ENCODE data around the gene ANKS1B.
"Not testable (repeated sequence)": the region's sequence is repeated elsewhere in the genome, so short reads cannot be mapped to it uniquely, and the experiment has no call there.

Gene ANKS1B

DNA sequence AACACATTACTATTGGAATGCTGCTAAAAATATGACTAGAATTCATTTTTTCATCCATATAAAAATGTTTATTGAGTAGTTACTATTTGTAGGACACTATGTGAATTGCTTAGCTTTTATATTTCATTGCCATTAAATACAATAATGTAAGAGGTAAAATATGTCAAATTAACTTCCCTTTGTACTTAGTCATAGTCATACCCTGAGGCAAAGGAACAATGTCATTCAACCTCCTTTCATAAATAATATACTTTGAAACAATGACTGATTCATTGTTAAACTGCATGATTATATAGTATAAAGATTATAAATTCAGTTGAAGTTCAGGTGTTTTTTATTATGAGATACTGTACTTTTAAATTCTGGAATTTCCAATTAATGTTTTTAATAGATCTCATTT lies 232.0 kb downstream of the ANKS1B start:
- no peak for DNase-seq

DNA sequence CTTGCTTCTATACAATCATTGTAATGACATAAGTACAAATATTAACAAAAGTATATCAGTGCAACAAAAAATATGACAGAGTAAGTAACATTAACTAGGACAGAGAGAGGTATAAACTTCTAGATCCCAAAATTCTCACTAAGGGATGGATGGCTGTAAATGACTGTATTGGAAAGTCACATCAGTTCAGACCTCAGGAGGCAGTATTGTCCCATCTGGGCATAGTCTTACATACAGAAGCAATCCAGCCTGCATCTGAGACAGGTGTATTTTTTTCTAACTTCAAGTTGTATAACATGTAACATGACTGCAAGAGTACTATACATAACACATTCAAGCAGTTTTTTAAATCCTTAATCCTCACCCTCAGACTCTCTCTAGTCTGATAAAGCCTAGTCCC lies 238.2 kb downstream of the ANKS1B start:
- no peak for DNase-seq

GRCh38 chr12:99745895-99746294 lies 238.8 kb downstream of the ANKS1B start:
- DNase-seq: no peak

DNA sequence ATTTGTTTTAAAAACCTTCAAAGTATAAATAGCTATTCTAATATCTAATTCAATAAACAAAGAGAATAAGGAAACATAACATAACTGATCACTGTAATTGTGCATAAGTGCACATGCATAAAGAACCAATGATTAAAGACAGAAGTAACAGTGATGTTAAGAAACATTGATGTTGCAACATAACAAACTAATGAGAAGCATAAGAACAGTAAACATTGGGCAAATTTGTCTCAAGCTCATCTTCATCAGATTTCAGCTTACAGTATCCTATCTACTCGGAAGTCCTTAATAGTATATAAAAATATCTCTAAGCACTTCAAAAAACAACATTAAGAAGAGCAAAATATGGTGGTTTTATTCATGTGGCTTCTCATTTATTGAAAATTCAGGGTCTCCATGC lies 239.6 kb downstream of the ANKS1B start:
- no peak for DNase-seq

GRCh38 chr12:99736760-99737269 lies 247.9 kb downstream of the ANKS1B start:
- no peak for DNase-seq

DNA sequence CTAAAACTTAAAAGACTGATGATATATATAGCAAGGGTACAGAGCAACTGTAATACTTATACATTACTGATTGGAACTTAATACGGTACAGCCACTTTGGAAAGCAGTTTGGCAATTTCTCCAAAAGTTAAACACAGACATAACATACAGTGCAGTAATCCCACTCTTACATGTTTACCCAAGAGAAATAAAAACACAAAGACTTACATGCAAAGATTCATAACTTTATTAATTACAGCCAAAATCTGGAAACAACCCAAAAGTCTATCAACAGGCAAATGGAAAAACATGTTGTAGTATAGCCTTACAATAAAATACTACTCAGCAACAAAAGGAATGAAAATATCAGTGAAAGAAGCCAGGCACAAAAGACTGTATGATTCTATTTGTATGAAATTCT lies 252.6 kb downstream of the ANKS1B start:
- no peak for DNase-seq

- no peak for DNase-seq
Measured at GRCh38 chr12:99722690-99723486, 261.8 kb downstream of the ANKS1B start.

DNA sequence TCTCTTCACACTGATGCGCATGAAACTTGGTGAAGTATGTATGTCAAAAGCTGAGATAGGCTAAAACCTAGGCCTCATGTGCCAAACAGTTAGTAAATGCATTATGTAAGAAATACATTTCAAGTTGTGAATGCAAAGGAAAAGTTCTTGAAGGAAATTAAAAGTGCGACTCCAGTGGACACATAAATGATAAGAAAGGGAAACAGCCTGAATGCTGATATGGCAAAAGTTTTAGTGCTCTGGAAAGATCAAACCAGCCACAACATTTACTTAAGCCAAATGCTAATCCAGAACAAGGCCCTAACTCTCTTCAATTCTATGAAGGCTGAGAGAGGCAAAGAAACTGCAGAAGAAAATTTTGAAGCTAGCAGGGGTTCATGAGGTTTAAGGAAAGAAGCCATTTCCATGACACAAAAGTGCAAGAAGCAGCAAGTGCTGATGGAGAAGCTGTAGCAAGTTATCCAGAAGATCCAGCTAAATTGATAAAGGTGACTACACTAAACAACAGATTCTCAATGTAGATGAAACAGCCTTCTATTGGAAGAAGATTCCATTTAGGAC lies 262.9 kb downstream of the ANKS1B start:
- no peak for DNase-seq

DNA sequence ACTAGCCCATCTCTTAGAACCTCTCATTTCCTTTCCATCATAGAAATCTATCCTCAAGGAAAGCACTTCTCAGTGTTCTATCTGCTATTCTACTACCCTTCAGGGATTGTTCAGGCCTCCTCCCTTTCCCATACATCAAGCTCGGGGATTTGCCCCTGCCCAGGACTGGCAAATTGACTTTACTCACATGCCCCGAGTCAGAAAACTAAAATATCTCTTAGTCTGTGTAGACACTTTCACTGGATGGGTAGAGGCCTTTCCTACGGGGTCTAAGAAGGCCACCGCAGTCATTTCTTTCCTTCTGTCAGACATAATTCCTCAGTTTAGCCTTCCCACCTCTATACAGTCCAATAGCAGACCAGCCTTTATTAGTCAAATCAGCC lies 264.7 kb downstream of the ANKS1B start:
- not testable (repeated sequence) for DNase-seq

GRCh38 chr12:99719411-99720082 lies 265.2 kb downstream of the ANKS1B start:
- not testable (repeated sequence) for DNase-seq

GRCh38 chr12:99715841-99716510 lies 268.8 kb downstream of the ANKS1B start:
- not testable (repeated sequence) for DNase-seq

DNA sequence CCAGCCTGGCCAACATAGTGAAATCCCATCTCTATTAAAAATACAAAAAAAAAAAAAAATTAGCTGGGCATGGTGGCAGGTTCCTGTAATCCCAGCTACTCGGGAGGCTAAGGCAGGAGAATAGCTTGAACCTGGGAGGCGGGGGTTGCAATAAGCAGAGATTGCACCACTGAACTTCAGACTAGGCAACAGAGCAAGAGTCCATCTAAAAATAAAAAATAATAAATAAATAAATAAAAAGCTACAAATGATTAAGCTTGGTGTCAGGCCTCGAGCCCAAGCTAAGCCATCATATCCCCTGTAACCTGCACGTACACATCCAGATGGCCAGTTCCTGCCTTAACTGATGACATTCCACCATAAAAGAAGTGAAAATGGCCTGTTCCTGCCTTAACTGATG lies 269.8 kb downstream of the ANKS1B start:
- not testable (repeated sequence) for DNase-seq

DNA sequence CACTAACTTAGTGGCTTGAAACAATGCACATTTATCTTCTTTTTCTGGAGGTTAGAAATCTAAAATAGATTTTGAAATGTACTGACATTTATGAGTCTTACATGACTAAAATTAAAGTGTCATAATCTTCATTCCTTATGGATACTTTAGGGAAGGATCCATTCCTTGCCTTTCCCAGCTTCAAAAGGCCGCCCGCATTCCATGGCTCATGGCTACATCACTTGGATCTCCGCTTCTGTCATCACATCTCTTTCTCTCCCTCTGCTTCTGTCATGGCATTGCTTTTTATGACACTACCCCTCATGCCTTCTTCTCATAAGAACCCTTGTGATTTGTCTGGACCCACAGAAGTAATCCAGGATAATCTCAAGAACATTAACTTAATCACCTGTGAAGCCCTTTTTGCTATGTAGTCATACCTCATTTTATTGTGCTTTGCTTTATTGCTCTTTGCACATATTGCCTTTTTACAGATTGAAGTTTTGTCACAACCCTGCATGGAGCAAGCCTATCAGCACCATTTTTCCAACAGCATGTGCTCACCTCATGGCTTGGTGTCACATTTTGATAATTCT lies 270.7 kb downstream of the ANKS1B start:
- DNase-seq: no peak

- DNase-seq: no peak
Measured at GRCh38 chr12:99712281-99712680, 272.5 kb downstream of the ANKS1B start.

DNA sequence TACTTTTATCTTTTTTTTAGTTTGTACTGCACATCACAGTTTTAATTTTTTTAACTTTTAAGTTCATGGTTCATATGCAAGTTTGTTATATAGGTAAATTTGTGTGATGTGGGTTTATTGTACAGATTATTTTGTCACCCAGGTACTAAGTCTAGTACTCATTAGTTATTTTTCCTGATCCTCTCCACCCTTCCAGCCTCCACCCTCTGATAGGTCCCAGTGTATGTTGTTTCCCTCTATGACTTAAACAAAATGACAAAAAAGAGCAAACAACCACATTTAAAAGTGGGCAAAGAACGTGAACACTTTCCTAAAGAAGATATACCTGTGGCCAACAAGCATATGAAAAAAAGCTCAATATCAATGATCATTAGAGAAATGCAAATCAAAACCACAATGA lies 273.5 kb downstream of the ANKS1B start:
- no peak for DNase-seq

DNA sequence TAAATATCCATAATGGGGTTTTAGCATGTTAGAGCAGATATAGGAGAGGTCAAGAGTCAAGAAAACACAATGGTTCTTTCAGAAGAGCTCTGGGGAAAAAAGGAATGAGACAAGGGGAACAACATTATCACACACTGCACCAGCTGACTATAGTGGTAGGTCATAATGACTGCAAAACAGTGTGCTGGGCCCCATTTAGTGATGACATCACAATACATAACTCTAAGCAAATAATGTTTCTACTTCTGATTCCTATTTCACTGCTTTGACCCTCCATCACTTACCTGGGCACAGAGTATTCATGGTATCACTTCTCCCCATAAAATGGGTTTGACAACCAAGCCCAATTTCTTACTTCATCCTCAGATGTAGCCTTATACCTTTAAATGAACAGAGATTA lies 275.1 kb downstream of the ANKS1B start:
- DNase-seq: no peak

GRCh38 chr12:99709116-99709515 lies 275.6 kb downstream of the ANKS1B start:
- no peak for DNase-seq

GRCh38 chr12:99707883-99708282 lies 276.9 kb downstream of the ANKS1B start:
- DNase-seq: no peak

GRCh38 chr12:99706736-99707473 lies 277.8 kb downstream of the ANKS1B start:
- no peak for DNase-seq

GRCh38 chr12:99704458-99704857 lies 280.3 kb downstream of the ANKS1B start:
- no peak for DNase-seq

- no peak for DNase-seq
Measured at GRCh38 chr12:99704036-99704435, 280.7 kb downstream of the ANKS1B start.

GRCh38 chr12:99700032-99700431 lies 284.7 kb downstream of the ANKS1B start:
- no peak for DNase-seq
